ENCODE results near the gene IGFLR1.

DNA sequence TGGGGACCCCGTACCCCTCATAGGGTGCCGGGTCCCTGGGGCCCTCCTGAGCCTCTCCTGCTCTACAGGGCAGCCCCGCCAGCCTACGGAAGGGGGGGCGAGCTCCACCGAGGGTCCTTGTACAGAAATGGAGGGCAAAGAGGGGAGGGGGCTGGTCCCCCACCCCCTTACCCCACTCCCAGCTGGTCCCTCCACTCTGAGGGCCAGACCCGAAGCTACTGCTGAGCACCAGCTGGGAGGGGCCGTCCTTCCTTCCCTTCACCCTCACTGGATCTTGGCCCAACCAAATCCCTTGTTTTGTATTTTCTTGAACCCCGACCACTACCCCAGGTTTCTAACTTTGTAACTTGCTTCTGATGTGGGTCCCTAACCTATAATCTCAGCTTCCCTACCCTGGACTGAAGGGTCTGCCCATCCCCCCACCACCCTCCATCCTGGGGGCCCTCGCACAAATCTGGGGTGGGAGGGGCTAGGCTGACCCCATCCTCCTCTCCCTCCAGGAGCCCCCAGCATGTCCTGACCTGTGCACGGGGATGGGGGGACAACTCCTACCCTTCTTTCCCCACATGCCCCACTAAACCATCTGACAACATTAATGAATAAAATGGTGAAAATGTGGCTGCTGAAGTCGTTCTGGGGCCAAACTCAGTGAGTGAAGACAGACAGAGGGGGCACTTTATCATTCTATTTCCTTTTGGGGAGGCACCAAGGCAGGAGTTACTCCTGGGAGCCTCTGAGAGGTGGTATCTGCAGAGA is 46.1 kb upstream of the IGFLR1 start:
- TF ChIP-seq FOXM1 (IDR thresholded peaks at IDR 0.05; ENCODE audit: borderline replicate concordance) (no peak), L3MBTL2 (conservative IDR thresholded peaks at IDR 0.05) (no peak)
- TF ChIP-seq, protein P1, sequence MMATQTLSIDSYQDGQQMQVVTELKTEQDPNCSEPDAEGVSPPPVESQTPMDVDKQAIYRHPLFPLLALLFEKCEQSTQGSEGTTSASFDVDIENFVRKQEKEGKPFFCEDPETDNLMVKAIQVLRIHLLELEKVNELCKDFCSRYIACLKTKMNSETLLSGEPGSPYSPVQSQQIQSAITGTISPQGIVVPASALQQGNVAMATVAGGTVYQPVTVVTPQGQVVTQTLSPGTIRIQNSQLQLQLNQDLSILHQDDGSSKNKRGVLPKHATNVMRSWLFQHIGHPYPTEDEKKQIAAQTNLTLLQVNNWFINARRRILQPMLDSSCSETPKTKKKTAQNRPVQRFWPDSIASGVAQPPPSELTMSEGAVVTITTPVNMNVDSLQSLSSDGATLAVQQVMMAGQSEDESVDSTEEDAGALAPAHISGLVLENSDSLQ (IDR thresholded peaks at IDR 0.05), result no peak

All from HEK293T (cell line).